ENCODE results near the gene LENG9.

- TF ChIP-seq CTCF (IDR thresholded peaks at IDR 0.05) (no peak), POLR2A (IDR thresholded peaks at IDR 0.05) (no peak), EP300 (IDR thresholded peaks at IDR 0.05; ENCODE audit: low read depth) (no peak), POLR2AphosphoS5 (IDR thresholded peaks at IDR 0.05) (no peak)
Observed at GRCh38 chr19:54507824-54508223, 44.2 kb upstream of the LENG9 start.
